IPS DF 6.9 (cell line): ENCODE results near the gene RAD51C.
"Not testable (repeated sequence)": the region's sequence is repeated elsewhere in the genome, so short reads cannot be mapped to it uniquely, and the experiment has no call there.

Source experiments
- DNase-seq: peaks from one replicate; pipeline ENCODE4 v3.0.0-alpha.2; 2013; ENCODE audit warnings: low read depth, low spot score
- H3K27ac ChIP-seq: one replicate; pipeline ENCODE4 v1.5.1; 2013; ENCODE audit warnings: low read length, control low read depth
- H3K27me3 ChIP-seq: 2 replicates; pipeline ENCODE4 v1.6.1; 2013; ENCODE audit warnings: mild to moderate bottlenecking, low read length; ENCODE audit not compliant: control insufficient read depth, insufficient read depth
- H3K36me3 ChIP-seq: 2 replicates; pipeline ENCODE4 v1.6.1; 2013; ENCODE audit warnings: low read length; ENCODE audit not compliant: control insufficient read depth, insufficient read depth
- H3K4me1 ChIP-seq: 2 replicates; pipeline ENCODE4 v1.6.1; 2013; ENCODE audit warnings: low read length; ENCODE audit not compliant: control insufficient read depth, insufficient read depth
- H3K4me3 ChIP-seq: 2 replicates; pipeline ENCODE4 v1.5.1; 2013; ENCODE audit warnings: mild to moderate bottlenecking, low read length
- H3K9me3 ChIP-seq: 2 replicates; pipeline ENCODE4 v1.6.1; 2013; ENCODE audit warnings: low read length, inconsistent platforms; ENCODE audit not compliant: control insufficient read depth, insufficient read depth
- WGBS: extraction: QIAGEN DNeasy Blood & Tissue Kit; methylation state at CpG from one replicate; pipeline ENCODE4 v1.1.7; 2013; ENCODE audit warnings: mixed read lengths, missing lambda C conversion rate; ENCODE audit not compliant: insufficient read length, insufficient coverage; 5-methylcytosine and 5-hydroxymethylcytosine counted together

Gene RAD51C

GRCh38 chr17:58665946-58666857, 26.2 kb upstream of the RAD51C start:
- no peak overlapping the region for H3K27ac ChIP-seq
- no peak overlapping the region for H3K4me3 ChIP-seq
- H3K9me3 ChIP-seq = no peaks in the 10 kb centered on the region
- H3K36me3 ChIP-seq = no peaks in the 10 kb centered on the region
- peaks cover 2% of the 10 kb centered on the region; the same call in 1 of the 2 replicates for H3K4me1 ChIP-seq
- DNase-seq = no peak
- WGBS = no CpG with 5 or more reads among the region's 25 CpGs
- no peaks in the 10 kb centered on the region for H3K27me3 ChIP-seq

- Histone ChIP-seq H3K4me1 (peaks cover 2% of the 10 kb centered on the region; the same call in 1 of the 2 replicates), H3K4me3 (no peak overlapping the region), H3K27ac (no peak overlapping the region), H3K36me3 (no peaks in the 10 kb centered on the region), H3K27me3 (no peaks in the 10 kb centered on the region), H3K9me3 (no peaks in the 10 kb centered on the region)
- DNase-seq = no peak
- WGBS = no CpG with 5 or more reads among the region's 19 CpGs
These were observed 25.5 kb upstream of the RAD51C start for GRCh38 chr17:58666858-58667267.

DNA sequence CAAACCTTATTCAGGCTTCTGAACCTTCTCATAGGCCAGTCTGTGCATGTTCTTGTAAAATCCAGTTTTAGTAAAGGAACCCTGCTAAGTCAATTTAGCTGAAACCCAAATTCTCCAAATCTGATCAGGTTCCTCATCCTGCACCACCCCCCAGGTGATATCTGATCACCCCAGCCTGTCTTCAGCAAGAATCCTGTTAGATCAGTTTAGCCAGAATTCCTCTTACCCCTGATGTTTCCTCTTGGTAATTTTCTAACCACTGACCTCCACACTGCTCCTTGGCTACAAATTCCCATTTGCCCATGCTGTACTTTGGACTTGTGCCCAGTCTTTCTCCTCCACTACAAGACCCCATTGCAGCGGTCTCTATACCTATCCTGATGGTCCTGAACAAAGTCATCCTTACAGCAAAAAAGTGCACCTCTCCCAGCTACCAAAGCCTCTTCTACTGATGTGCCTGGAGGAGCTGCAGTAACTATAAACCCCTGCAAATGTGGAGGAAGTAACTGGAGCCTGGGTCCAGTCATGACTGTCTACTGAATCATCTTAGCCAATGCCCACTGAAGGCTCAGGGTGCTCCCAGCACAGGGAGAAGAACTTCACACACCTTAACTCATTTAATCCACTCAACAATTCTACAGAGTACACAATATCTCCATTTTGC, 24.3 kb upstream of the RAD51C start:
- no peak for DNase-seq
- peaks cover 3% of the 10 kb centered on the region; the same call in 1 of the 2 replicates for H3K4me1 ChIP-seq
- no peak overlapping the region for H3K4me3 ChIP-seq
- H3K36me3 ChIP-seq = no peaks in the 10 kb centered on the region
- no peaks in the 10 kb centered on the region for H3K27me3 ChIP-seq
- WGBS = no CpG with 5 or more reads among the region's 1 CpG
- no peak overlapping the region for H3K27ac ChIP-seq
- no peaks in the 10 kb centered on the region for H3K9me3 ChIP-seq

- no peaks in the 10 kb centered on the region for H3K36me3 ChIP-seq
- WGBS = no CpG with 5 or more reads among the region's 2 CpGs
- no peak for DNase-seq
- no peaks in the 10 kb centered on the region for H3K9me3 ChIP-seq
- no peak overlapping the region for H3K4me3 ChIP-seq
- H3K4me1 ChIP-seq = peaks cover 3% of the 10 kb centered on the region; the same call in 1 of the 2 replicates
- H3K27me3 ChIP-seq = no peaks in the 10 kb centered on the region
- no peak overlapping the region for H3K27ac ChIP-seq
These were observed 23.8 kb upstream of the RAD51C start for GRCh38 chr17:58668598-58668935.

DNA sequence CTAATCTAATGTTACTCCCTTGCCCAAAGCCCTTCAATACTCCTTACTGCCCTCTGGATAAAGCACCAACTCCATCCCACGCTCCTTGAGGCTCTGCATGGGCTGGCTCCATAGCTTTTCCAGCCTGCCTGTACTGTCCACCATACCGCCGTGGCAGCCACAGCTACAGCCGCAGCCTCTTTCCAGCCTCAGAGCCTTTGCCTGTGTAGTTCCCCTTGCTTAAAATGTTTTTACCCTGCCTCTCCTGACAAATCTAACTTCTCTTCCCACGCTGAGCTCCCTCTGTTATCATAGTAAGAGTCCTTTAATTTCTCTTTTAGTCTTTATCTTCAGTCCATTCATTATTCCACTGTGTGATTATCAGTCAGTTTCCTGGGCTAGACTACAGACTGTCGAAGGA, 22.5 kb upstream of the RAD51C start:
- H3K27ac ChIP-seq = no peak overlapping the region
- no peak overlapping the region for H3K4me3 ChIP-seq
- H3K36me3 ChIP-seq = no peaks in the 10 kb centered on the region
- DNase-seq = no peak
- peaks cover 3% of the 10 kb centered on the region; the same call in 1 of the 2 replicates for H3K4me1 ChIP-seq
- H3K9me3 ChIP-seq = no peaks in the 10 kb centered on the region
- no CpG with 5 or more reads among the region's 6 CpGs for WGBS
- no peaks in the 10 kb centered on the region for H3K27me3 ChIP-seq

GRCh38 chr17:58671969-58672368, 20.4 kb upstream of the RAD51C start:
- WGBS = no CpG with 5 or more reads among the region's 3 CpGs
- Histone ChIP-seq H3K9me3 (no peaks in the 10 kb centered on the region), H3K27ac (no peak overlapping the region)

DNA sequence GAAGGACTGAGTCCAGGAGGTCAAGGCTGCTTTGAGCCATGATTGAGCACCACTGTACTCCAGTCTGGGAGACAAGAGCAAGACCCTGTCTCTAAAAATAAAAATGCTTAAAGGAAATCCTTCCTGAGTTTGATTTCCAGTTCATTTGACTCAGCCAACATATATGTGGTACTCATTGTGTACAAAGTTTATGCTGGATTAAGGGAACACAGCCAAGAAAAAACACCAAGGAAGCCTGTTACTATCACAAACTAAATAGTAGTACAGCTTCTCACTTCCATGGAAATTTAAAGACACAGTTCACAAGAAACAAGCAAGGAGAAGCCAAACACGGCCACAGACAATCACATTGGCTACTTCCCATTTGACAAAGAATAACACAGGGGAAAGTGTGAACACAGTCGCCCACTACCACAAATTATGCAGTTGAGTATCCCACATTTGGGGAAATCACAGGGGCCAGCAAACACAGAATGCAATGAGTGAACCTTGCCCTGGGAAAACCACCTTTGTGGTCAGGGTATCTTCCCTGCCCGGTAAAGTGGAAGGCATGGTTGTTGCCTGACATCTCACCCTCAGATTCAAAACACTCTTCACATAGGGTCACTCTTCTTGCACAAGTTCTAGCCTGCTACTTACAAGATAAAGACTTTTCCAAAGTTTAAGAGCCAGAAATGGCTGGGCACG, 15.1 kb upstream of the RAD51C start:
- WGBS = no CpG with 5 or more reads among the region's 4 CpGs
- no peaks in the 10 kb centered on the region for H3K27me3 ChIP-seq
- no peaks in the 10 kb centered on the region for H3K9me3 ChIP-seq
- H3K4me1 ChIP-seq = no peaks in the 10 kb centered on the region
- no peak overlapping the region for H3K27ac ChIP-seq
- DNase-seq = no peak
- no peaks in the 10 kb centered on the region for H3K36me3 ChIP-seq
- no peak overlapping the region for H3K4me3 ChIP-seq

More at GRCh38 chr17:58671969-58672368, 20.4 kb upstream of the RAD51C start:
- Histone ChIP-seq H3K36me3 (no peaks in the 10 kb centered on the region), H3K4me3 (no peak overlapping the region), H3K4me1 (peaks cover 3% of the 10 kb centered on the region; the same call in 1 of the 2 replicates), H3K27me3 (no peaks in the 10 kb centered on the region)
- no peak for DNase-seq

DNA sequence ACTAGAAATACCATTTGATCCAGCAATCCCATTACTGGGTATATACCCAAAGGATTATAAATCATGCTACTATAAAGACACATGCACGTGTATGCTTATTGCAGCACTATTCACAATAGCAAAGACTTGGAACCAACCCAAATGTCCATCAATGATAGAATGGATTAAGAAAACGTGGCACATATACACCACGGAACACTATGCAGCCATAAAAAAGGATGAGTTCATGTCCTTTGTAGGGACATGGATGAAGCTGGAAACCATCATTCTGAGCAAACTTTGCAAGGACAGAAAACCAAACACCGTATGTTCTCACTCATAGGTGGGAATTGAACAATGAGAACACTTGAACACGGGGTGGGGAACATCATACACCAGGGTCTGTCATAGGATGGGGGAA, 14.1 kb upstream of the RAD51C start:
- H3K36me3 ChIP-seq, H3K4me3 ChIP-seq, H3K4me1 ChIP-seq, H3K9me3 ChIP-seq, H3K27ac ChIP-seq, H3K27me3 ChIP-seq, DNase-seq: not testable (repeated sequence)
- WGBS = no CpG with 5 or more reads among the region's 5 CpGs

- Histone ChIP-seq H3K4me3 (no peak overlapping the region), H3K9me3 (no peaks in the 10 kb centered on the region), H3K36me3 (no peaks in the 10 kb centered on the region), H3K27ac (no peak overlapping the region), H3K27me3 (no peaks in the 10 kb centered on the region), H3K4me1 (no peaks in the 10 kb centered on the region)
- WGBS = no CpG with 5 or more reads among the region's 12 CpGs
- no peak for DNase-seq
These were observed 13.0 kb upstream of the RAD51C start for GRCh38 chr17:58679263-58680037.

DNA sequence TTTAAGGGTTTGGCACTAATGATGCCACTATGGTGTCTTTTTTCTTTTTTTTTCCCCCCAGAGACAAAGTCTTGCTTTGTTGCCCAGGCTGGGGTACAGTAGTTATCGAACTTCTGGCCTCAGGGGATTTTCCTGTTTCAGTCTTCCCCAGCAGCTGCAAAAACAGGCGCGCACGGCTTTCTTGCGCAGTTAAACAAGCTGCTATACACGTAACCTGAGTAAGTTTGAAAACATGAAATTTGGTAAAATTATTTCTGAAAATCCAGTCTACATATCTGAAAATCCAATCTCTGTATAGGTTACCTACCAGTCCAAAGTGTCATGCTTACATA, 12.4 kb upstream of the RAD51C start:
- Histone ChIP-seq H3K4me1 (no peaks in the 10 kb centered on the region), H3K36me3 (no peaks in the 10 kb centered on the region), H3K27me3 (no peaks in the 10 kb centered on the region), H3K27ac (no peak overlapping the region), H3K4me3 (no peak overlapping the region), H3K9me3 (no peaks in the 10 kb centered on the region)
- no peak for DNase-seq
- no CpG with 5 or more reads among the region's 6 CpGs for WGBS
